GM12892 (cell line): ENCODE results near the gene MYO1H.

ENCODE experiments used
- POLR2A ChIP-seq: IDR thresholded peaks from 2 replicates; pipeline ENCODE4 v1.6.1; 2011; ENCODE audit warnings: low read depth, low read length, control low read depth
- POLR2AphosphoS5 ChIP-seq: IDR thresholded peaks from 2 replicates; pipeline ENCODE4 v1.6.1; 2011; ENCODE audit warnings: low read depth, low read length, control low read depth

- TF ChIP-seq POLR2AphosphoS5, result no peak
- no peak for TF ChIP-seq POLR2A
Observed at GRCh38 chr12:109455706-109456105, 108.0 kb downstream of the MYO1H start.
